ENCODE measurements around the gene POLR3E.

DNA sequence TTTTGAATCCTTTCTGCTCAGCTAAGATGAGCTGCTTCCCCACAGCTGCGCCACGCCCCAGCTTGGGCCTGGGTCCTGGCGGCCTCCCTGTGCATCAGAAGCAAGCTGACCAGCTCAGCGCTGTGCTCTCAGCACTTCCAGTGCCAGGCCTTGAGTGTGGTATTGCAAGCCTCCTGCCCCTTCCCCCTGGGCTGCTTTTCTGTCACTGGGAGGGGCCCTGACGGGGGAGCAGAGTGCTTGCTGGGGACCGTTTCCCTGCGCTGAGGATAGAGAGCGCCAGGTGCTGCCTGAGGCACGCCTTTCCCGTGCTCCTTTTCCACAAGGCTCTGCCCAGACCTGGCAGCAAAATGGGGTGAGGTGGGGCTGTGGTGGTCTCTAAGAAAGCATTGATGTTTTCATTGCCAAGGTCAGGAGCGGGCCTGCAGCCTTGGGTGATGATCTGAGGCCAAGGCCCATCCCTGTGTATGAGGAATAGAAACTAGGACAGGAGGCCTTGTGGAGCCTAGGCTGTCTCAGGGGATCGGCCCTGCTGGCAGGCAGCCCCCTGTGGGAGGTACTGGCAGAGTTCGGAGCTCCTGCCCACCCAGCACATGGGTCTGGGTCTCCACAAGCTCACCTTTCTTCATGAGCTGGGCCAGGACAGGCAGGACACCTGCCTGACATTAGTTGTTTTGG lies 29.7 kb downstream of the POLR3E start:
- TF ChIP-seq, protein P1, sequence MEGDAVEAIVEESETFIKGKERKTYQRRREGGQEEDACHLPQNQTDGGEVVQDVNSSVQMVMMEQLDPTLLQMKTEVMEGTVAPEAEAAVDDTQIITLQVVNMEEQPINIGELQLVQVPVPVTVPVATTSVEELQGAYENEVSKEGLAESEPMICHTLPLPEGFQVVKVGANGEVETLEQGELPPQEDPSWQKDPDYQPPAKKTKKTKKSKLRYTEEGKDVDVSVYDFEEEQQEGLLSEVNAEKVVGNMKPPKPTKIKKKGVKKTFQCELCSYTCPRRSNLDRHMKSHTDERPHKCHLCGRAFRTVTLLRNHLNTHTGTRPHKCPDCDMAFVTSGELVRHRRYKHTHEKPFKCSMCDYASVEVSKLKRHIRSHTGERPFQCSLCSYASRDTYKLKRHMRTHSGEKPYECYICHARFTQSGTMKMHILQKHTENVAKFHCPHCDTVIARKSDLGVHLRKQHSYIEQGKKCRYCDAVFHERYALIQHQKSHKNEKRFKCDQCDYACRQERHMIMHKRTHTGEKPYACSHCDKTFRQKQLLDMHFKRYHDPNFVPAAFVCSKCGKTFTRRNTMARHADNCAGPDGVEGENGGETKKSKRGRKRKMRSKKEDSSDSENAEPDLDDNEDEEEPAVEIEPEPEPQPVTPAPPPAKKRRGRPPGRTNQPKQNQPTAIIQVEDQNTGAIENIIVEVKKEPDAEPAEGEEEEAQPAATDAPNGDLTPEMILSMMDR (IDR thresholded peaks at IDR 0.05; ENCODE audit: low read depth, low read length) = no peak
- no peak for TF ChIP-seq EZH2phosphoT487 (IDR thresholded peaks at IDR 0.05; ENCODE audit: low read depth)

All from OCI-LY3 (cell line).